T-helper 17 cell (primary cell): ENCODE data around the gene XAF1. TPM values are rescaled to one million over a fixed set of nuclear protein-coding genes. Genes with fewer than 3 reads are reported as not detected.
"Not testable (repeated sequence)": the region's sequence is repeated elsewhere in the genome, so short reads cannot be mapped to it uniquely, and the experiment has no call there.

ENCODE experiments used
- ATAC-seq: fragments of 150-1000 bp; cut with Tn5 transposase; 2 replicates; pipeline ENCODE4 v1.10.0; 2021; ENCODE audit warnings: mild to moderate bottlenecking, moderate library complexity
- DNase-seq, 3 donors: peaks; one replicate each; pipeline versions ENCODE4 v3.0.0 to v3.0.0-alpha.2; 2020 to 2021
- H3K9me3 ChIP-seq: one replicate; pipeline ENCODE4 v1.7.0; 2013; ENCODE audit warnings: low read length, mild to moderate bottlenecking; ENCODE audit not compliant: control insufficient read depth, poor library complexity, severe bottlenecking
- H3K27ac Mint-ChIP-seq: one replicate; pipeline ENCODE4 v1.8.0; 2022; ENCODE audit warnings: mild to moderate bottlenecking, moderate library complexity, mixed read lengths
- H3K27me3 Mint-ChIP-seq: one replicate; pipeline ENCODE4 v1.8.0; 2022; ENCODE audit warnings: mixed read lengths
- H3K36me3 Mint-ChIP-seq: one replicate; pipeline ENCODE4 v1.8.0; 2022; ENCODE audit warnings: low read depth, mixed read lengths
- H3K4me1 Mint-ChIP-seq: one replicate; pipeline ENCODE4 v1.8.0; 2022; ENCODE audit warnings: mild to moderate bottlenecking, mixed read lengths
- H3K4me3 Mint-ChIP-seq: one replicate; pipeline ENCODE4 v1.8.0; 2022; ENCODE audit warnings: mild to moderate bottlenecking, moderate library complexity, mixed read lengths
- total RNA-seq, 4 donors: library from RNA in 2 of 4; stranded (reverse) in 2 of 4; gene quantifications; one replicate each; pipeline ENCODE4 v1.2.3 and lab custom pipeline; 2022 to 2026

Gene XAF1
- total RNA-seq, 2 donors from 2014 or later: 41.2 to 53.2 TPM

DNA sequence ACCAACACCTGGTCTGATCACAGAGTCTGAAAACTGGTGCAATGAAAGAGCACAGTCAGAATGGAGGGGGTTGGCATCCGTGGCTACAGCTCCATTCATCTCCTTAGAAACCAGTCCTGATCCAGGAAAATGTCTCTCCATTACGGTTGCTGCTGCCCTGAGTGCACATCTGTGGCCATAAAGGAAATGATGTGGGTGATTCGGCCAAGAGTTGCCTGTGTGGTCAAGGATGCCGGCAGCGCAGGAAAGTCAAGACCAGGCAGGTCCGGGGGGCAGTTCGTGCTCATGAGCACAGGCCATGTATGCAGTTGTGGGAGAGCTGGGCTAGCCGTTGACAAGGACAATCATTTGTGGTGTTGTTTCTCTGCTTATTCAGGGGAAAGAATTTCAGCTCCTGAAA, 5.9 kb downstream of the XAF1 start:
- no peaks in the 10 kb centered on the region for H3K9me3 ChIP-seq
- ATAC-seq: no peak
- H3K36me3 Mint-ChIP-seq: peaks cover 31% of the 10 kb centered on the region
- H3K27me3 Mint-ChIP-seq: no peaks in the 10 kb centered on the region
- H3K27ac Mint-ChIP-seq: no peak overlapping the region
- no peak for DNase-seq
- no peak overlapping the region for H3K4me3 Mint-ChIP-seq
- peaks cover 16% of the 10 kb centered on the region for H3K4me1 Mint-ChIP-seq

- no peak for DNase-seq
- H3K9me3 ChIP-seq: peaks cover 14% of the 10 kb centered on the region
- no peak overlapping the region for H3K4me3 Mint-ChIP-seq
- no peak for ATAC-seq
- H3K36me3 Mint-ChIP-seq: peaks cover 32% of the 10 kb centered on the region
- no peaks in the 10 kb centered on the region for H3K27me3 Mint-ChIP-seq
- no peak overlapping the region for H3K27ac Mint-ChIP-seq
- no peaks in the 10 kb centered on the region for H3K4me1 Mint-ChIP-seq
Measured at GRCh38 chr17:6768447-6768846, 12.6 kb downstream of the XAF1 start.

GRCh38 chr17:6772016-6772415, 16.2 kb downstream of the XAF1 start:
- DNase-seq (no peak), ATAC-seq (no peak)
- no peak overlapping the region for H3K4me3 Mint-ChIP-seq
- peaks cover 18% of the 10 kb centered on the region for H3K36me3 Mint-ChIP-seq
- no peaks in the 10 kb centered on the region for H3K4me1 Mint-ChIP-seq
- peaks cover 17% of the 10 kb centered on the region for H3K9me3 ChIP-seq
- no peak overlapping the region for H3K27ac Mint-ChIP-seq
- H3K27me3 Mint-ChIP-seq: no peaks in the 10 kb centered on the region

DNA sequence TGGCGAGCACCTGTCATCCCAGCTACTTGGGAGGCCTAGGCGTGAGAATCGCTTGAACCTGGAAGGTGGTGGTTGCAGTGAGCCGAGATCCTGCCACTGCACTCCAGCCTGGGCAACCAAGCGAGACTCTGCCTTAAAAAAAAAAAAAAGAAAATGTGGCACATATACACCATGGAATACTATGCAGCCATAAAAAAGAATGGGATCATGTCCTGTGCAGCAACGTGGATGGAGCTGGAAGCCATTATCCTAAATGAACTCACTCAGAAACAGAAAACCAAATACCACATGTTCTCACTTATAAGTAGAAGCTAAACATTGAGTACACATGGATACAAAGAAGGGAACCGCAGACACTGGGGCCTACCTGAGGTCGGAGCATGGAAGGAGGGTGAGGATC, 19.1 kb downstream of the XAF1 start:
- not testable (repeated sequence) for H3K9me3 ChIP-seq, H3K4me1 Mint-ChIP-seq, H3K27ac Mint-ChIP-seq, H3K4me3 Mint-ChIP-seq, DNase-seq, H3K27me3 Mint-ChIP-seq, ATAC-seq, H3K36me3 Mint-ChIP-seq

DNA sequence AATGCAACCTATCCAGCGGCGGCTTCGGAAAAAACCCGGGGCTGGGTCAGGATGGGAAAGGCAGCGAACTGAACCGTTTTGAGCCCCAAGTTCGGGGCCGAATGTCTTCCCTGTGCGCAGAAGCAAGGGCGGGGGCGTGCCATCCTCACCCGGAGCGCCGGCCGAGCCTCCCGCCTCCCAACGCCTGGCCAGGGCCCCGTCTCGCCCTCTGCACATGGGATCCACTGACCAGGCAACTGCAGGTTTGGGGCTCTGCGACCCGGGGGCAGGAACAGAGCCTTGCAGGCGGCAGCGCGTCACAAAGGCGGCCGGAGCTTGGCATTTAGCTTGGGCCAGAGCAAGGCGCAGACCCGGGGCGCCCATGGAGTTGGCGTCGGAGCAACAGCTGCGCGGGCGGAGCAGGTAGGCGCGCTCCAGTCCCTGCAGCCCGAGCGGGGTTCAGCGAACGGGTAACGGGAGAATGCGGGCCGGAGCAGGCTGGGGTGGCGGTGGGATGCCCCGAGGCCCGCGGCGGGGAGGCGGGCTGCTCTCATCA, 20.1 kb downstream of the XAF1 start, which contains the start of gene FBXO39:
FBXO39 (plus strand) TSS at position 345 of the 535 bp plus-strand sequence. CDS start 3,654 bp downstream, outside the sequence.
- Mint-ChIP-seq H3K36me3 (peaks cover 7% of the 10 kb centered on the region), H3K4me3 (no peak within 1 kb of the TSS), H3K27ac (no peak within 1 kb of the TSS), H3K4me1 (no peaks in the 10 kb centered on the region), H3K27me3 (no peaks in the 10 kb centered on the region)
- H3K9me3 ChIP-seq: peaks cover 3% of the 10 kb centered on the region
- DNase-seq (no peak), ATAC-seq (no peak)

DNA sequence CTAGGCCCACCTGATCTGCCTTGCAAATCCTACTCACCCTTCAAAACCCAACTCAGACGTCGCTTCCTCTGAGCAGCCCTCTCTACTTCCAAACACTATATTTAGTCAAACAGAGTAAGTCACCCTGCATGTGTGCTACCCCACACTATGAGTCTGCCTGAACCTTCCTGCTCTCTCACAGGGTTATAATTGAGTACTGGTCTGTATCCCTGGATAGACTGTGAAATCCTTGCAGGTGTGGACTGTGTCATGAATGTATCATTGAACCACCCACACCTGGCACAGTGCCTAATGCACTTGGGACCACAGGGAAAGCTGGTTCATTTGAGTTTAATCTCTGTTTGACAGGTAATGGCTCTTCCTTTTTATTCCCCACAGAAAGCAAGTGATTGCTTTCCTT, 23.6 kb downstream of the XAF1 start:
- Mint-ChIP-seq H3K4me1 (no peaks in the 10 kb centered on the region), H3K36me3 (peaks cover 2% of the 10 kb centered on the region), H3K4me3 (no peak overlapping the region), H3K27ac (no peak overlapping the region), H3K27me3 (no peaks in the 10 kb centered on the region)
- H3K9me3 ChIP-seq: peaks cover 3% of the 10 kb centered on the region
- DNase-seq (no peak), ATAC-seq (no peak)

DNA sequence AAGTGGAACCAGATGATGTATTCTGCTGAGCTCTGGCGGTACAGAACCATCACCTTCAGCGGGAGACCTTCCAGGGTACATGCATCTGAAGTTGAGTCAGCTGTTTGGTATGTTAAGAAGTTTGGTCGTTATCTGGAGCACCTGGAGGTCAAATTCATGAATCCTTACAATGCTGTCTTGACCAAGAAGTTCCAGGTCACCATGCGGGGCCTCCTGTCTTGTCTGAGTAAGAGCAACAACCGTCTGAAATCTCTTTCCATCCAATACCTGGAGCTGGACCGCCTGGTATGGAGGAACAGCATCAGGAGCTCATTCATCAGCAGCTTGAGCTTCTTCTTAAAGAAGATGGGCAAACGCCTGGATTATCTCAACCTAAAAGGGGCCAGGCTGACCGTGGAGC, 24.2 kb downstream of the XAF1 start:
- no peak for DNase-seq
- no peaks in the 10 kb centered on the region for H3K36me3 Mint-ChIP-seq
- peaks cover 3% of the 10 kb centered on the region for H3K9me3 ChIP-seq
- no peak for ATAC-seq
- no peaks in the 10 kb centered on the region for H3K27me3 Mint-ChIP-seq
- no peaks in the 10 kb centered on the region for H3K4me1 Mint-ChIP-seq
- no peak overlapping the region for H3K27ac Mint-ChIP-seq
- H3K4me3 Mint-ChIP-seq: no peak overlapping the region

DNA sequence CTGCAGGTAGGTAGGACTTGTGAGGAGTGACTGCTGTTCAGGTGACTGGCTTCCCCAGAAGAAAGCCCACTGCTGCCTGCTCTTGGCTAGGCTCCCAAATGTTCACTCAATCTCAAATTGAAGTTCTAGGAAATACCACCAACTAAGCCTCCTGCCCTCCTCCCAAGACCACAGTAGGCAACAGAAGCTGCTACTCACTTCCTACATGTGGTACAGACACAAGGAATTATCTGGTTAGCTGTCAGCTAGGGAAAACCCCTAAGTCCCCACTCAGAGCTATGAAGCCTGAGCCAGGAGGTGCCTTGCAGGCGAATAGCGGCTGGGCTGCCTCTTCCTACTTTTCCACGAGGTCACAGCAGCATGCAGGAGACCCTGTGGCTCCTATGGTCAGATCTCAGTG, 25.0 kb downstream of the XAF1 start:
- no peaks in the 10 kb centered on the region for H3K27me3 Mint-ChIP-seq
- DNase-seq: no peak
- no peak overlapping the region for H3K27ac Mint-ChIP-seq
- H3K9me3 ChIP-seq: no peaks in the 10 kb centered on the region
- no peak for ATAC-seq
- no peaks in the 10 kb centered on the region for H3K36me3 Mint-ChIP-seq
- no peak overlapping the region for H3K4me3 Mint-ChIP-seq
- no peaks in the 10 kb centered on the region for H3K4me1 Mint-ChIP-seq

- ATAC-seq (no peak), DNase-seq (no peak)
- no peak overlapping the region for H3K4me3 Mint-ChIP-seq
- no peak overlapping the region for H3K27ac Mint-ChIP-seq
- H3K27me3 Mint-ChIP-seq: no peaks in the 10 kb centered on the region
- H3K36me3 Mint-ChIP-seq: no peaks in the 10 kb centered on the region
- H3K9me3 ChIP-seq: no peaks in the 10 kb centered on the region
- H3K4me1 Mint-ChIP-seq: no peaks in the 10 kb centered on the region
Measured at GRCh38 chr17:6782244-6782643, 26.4 kb downstream of the XAF1 start.

GRCh38 chr17:6786618-6787017, 30.8 kb downstream of the XAF1 start:
- H3K27ac Mint-ChIP-seq: no peak overlapping the region
- DNase-seq: no peak
- ATAC-seq: no peak
- no peak overlapping the region for H3K4me3 Mint-ChIP-seq
- no peaks in the 10 kb centered on the region for H3K9me3 ChIP-seq
- H3K27me3 Mint-ChIP-seq: peaks cover 41% of the 10 kb centered on the region
- no peaks in the 10 kb centered on the region for H3K36me3 Mint-ChIP-seq
- no peaks in the 10 kb centered on the region for H3K4me1 Mint-ChIP-seq

DNA sequence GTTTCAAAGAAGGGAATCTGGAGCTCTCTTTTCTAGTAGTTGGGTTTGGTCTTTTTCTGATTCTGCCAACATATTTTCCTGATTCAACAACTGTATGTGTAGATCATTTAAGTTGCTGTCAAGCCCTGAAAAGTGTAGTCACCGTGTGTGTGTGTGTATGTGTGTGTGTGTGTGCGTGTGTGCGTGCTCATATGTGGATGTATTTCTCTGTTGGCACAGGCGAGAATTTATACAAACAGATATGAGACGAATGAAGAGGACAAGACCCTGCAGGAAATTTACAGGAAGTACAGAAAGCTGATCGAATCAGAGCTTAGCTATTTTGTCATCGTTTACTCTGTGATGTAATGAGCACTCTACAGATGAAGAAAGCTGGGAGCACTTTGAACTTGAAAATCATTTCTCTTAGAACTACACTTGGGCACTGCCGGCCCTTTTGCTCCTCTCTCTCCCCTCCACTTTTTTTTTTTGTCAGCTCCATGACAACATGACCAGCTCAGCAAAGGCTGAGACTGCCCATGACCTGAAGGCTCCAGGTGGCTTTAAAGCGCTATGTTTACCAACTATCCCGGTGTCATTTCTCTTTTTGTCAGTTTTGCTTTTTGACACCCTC, 31.3 kb downstream of the XAF1 start:
- H3K4me1 Mint-ChIP-seq: peaks cover under 1% of the 10 kb centered on the region
- H3K36me3 Mint-ChIP-seq: peaks cover under 1% of the 10 kb centered on the region
- H3K4me3 Mint-ChIP-seq: no peak overlapping the region
- no peak for ATAC-seq
- H3K27ac Mint-ChIP-seq: no peak overlapping the region
- H3K27me3 Mint-ChIP-seq: peaks cover 46% of the 10 kb centered on the region
- no peak for DNase-seq
- H3K9me3 ChIP-seq: no peaks in the 10 kb centered on the region

DNA sequence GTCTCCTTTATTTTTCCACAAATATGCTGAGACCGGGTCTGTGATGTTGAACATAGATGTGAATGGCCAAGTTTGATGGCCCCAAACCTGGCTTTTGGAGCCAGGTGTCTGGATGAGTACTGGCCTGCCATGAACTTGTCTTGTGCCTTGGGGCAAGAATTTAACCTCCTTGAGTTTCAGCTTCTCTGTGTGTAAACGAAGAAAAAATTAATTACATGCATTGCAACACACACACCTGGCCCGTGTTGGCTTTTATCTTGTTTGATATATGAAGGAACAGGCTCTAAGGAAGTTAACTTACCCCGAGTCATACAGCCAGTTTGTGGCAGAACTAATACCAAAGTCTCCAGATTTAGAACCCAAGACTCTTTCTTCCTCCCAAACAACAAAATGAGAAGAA, 33.3 kb downstream of the XAF1 start:
- H3K4me1 Mint-ChIP-seq: peaks cover 4% of the 10 kb centered on the region
- no peak for ATAC-seq

DNA sequence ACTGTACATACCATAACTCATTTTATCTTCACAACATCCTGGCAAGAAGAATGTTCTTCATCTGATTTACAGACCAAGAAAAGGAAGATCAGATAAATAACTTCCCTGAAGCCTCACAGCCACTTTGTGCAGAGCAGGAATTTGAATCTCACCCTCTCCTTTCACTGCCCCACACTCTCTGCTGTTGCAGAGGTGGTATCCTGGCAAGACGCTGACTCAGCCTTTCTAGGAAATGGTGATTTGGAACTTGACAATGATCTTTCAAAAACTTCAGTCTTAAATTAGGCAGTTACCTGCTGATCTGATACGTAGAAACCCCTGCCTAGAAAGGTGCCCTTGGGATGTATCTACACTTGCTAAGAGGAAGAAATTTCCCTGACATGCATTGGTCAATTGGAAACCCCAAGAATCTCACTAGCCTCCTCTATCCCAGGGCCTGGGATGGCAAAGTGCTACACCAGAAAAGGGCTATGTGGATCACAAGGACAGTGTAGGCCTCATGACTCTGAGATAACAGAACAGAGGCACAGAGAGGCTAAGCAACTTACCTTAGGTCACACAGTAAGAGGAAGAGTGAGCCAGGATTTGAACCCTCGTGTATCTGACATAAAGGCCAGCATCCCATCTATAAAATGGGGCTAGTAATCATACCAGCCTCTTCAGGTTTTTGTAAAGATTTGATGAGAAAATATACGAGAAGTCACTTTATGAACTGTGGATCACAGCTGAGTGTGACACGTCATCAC, 38.1 kb downstream of the XAF1 start:
- H3K27me3 Mint-ChIP-seq: peaks cover 55% of the 10 kb centered on the region
- H3K36me3 Mint-ChIP-seq: peaks cover 4% of the 10 kb centered on the region
- no peaks in the 10 kb centered on the region for H3K9me3 ChIP-seq
- ATAC-seq: no peak
- H3K4me3 Mint-ChIP-seq: no peak overlapping the region
- DNase-seq: no peak
- no peak overlapping the region for H3K27ac Mint-ChIP-seq
- peaks cover 4% of the 10 kb centered on the region for H3K4me1 Mint-ChIP-seq

More for the DNA sequence above, 33.3 kb downstream of the XAF1 start:
- no peak overlapping the region for H3K27ac Mint-ChIP-seq
- H3K27me3 Mint-ChIP-seq: peaks cover 61% of the 10 kb centered on the region
- no peaks in the 10 kb centered on the region for H3K9me3 ChIP-seq
- H3K36me3 Mint-ChIP-seq: peaks cover 4% of the 10 kb centered on the region
- H3K4me3 Mint-ChIP-seq: no peak overlapping the region
- DNase-seq: no peak
